IPS-20b (cell line): ENCODE data around the gene WNT11.

ENCODE experiments used
- H3K27ac ChIP-seq: one replicate; pipeline ENCODE4 v1.5.1; 2013; ENCODE audit warnings: low read length
- H3K27me3 ChIP-seq: 2 replicates; pipeline ENCODE4 v1.6.1; 2013; ENCODE audit warnings: mild to moderate bottlenecking, low read length, inconsistent platforms; ENCODE audit not compliant: insufficient read depth
- H3K36me3 ChIP-seq: 2 replicates; pipeline ENCODE4 v1.6.1; 2013; ENCODE audit warnings: low read depth, mild to moderate bottlenecking, inconsistent platforms, low read length, moderate library complexity; ENCODE audit not compliant: insufficient read depth
- H3K4me1 ChIP-seq: 2 replicates; pipeline ENCODE4 v1.6.1; 2013; ENCODE audit warnings: mild to moderate bottlenecking, control low read depth, inconsistent platforms, low read length, moderate library complexity; ENCODE audit not compliant: insufficient read depth
- H3K4me3 ChIP-seq: 2 replicates; pipeline ENCODE4 v1.5.1; 2013; ENCODE audit warnings: mild to moderate bottlenecking, low read length, inconsistent platforms
- H3K9ac ChIP-seq: 2 replicates; pipeline ENCODE4 v1.6.1; 2013; ENCODE audit warnings: low read depth, mild to moderate bottlenecking, inconsistent platforms, low read length, moderate library complexity
- H3K9me3 ChIP-seq: 2 replicates; pipeline ENCODE4 v1.6.1; 2013; ENCODE audit warnings: mild to moderate bottlenecking, low read depth, low read length, inconsistent platforms; ENCODE audit not compliant: insufficient read depth

The WNT11 gene

DNA sequence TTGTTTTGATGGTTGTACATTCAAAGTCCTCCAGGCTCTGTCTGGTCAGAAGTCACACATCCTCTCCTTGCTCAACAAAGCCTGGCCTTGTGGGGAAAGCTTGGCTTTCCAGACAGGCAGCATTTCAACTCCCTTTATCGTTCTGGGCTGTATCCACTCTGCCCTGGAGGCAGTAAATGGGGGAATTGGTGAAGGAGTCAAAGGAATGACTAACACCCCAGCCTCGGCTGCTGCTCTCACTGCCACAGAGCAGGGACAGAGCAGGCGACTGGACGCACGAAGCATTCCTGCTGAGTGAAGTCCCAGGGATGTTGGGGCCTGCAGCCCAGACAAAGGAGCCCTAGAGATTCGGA is 52.8 kb downstream of the WNT11 start:
- Histone ChIP-seq H3K4me1 (peaks cover 4% of the 10 kb centered on the region; the same call in 1 of the 2 replicates), H3K27ac (no peak overlapping the region), H3K9me3 (no peaks in the 10 kb centered on the region), H3K36me3 (no peaks in the 10 kb centered on the region), H3K27me3 (peaks cover 29% of the 10 kb centered on the region), H3K9ac (no peak overlapping the region), H3K4me3 (no peak overlapping the region)

DNA sequence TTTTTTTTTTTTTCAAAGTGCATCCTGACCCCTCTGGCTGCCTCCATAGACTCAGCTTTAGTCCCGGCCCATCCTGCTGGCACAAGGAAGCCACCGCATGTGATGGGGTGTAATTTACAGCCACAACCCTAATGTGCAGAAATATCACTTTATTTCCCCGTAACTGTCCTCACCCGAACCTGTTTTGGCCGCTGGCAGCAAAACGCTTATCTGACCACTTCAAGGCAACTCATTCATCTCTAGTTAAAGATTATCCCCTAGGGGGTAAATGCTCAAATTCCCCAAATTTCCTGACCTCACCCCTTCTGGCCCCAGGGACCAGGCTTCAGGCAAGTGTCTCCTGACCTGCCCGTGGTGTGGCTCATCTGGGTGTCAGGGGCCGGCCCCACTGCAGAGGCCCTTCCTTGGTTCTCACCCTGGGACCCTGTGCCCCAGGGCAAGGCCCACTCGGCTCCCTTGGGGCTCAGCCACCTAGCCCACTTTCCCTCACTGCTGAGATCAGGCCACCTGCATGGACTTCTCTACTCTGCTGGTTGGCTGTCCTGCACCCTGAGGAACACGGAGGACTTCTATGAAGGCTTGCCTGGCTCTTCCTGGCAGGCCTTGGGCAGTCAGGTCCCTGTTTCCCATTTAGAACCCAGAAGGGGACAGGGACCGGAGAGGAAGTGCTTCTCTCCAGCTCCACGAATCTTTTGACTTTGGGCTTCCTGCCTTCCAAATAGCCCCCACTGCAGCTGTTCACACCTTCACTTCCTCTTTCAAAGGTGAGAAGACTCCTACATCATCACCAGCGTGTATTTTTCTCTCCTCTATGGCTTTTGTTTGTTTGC is 53.3 kb downstream of the WNT11 start:
- no peak overlapping the region for H3K27ac ChIP-seq
- peak overlapping the region; percentile 78; the same call in 1 of the 2 replicates for H3K9ac ChIP-seq

DNA sequence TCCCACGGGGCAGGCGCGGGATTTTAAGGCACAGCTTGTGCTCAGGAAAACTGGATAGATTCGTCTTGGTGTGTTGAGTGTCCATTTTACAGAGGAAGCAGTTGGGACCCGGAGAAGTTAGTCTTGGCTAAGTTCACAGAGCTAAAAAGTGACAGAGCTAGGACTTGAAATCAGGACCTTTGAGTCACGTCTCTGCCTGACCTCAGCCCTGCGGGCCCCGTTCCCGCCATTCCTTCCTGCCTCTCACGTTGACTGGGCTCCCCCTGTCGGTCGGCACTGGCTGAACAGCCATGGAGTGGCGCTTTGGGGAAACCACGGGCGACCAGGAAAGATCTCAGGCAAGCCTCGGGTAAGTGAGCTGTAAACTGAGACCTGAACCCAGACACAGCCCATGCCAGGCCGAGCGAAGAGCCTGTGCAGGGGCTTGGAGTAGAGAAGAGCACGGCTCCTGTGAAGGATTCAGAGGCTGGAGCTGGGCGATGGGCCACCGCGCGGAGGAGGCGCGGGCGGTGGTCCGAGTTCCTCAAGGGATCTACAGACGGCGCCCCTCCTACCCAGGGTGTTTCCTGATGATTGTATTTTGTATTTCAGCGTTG is 54.1 kb downstream of the WNT11 start:
- Histone ChIP-seq H3K27me3 (peaks cover 29% of the 10 kb centered on the region), H3K9ac (peak overlapping the region; percentile 78; the same call in 1 of the 2 replicates), H3K9me3 (no peaks in the 10 kb centered on the region), H3K4me1 (peaks cover 4% of the 10 kb centered on the region; the same call in 1 of the 2 replicates), H3K27ac (no peak overlapping the region), H3K4me3 (peak overlapping the region; percentile 67; the same call in 1 of the 2 replicates), H3K36me3 (no peaks in the 10 kb centered on the region)

More for the DNA sequence above, 53.3 kb downstream of the WNT11 start:
- H3K9me3 ChIP-seq: no peaks in the 10 kb centered on the region
- H3K4me1 ChIP-seq: peaks cover 4% of the 10 kb centered on the region; the same call in 1 of the 2 replicates
- peak overlapping the region; percentile 67; the same call in 1 of the 2 replicates for H3K4me3 ChIP-seq
- H3K27me3 ChIP-seq: peaks cover 29% of the 10 kb centered on the region
- no peaks in the 10 kb centered on the region for H3K36me3 ChIP-seq

DNA sequence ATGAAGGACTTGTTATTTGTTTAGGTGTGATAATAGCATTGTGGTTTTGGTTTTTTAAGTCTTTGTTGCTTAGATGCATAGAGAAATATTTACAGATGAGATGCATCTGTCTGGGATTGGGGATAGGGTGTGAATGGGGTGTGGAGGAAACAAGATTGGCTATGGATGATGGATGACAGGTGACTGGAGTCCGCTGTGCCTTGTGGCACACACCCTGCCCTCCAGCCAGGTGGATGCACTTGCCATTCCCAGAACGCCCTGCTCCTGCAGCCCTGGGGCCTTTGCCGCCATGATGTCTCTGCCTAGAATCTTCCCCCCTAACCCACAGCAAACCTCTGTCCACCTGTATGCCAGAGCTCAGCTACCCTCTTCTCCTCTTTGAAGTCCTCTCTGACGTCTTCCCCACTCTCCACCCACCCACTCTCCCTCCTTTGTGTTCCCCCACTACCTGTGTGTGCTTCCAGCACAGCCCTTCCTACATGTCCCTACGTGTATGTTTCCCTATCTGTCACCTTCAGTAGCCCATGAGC is 54.7 kb downstream of the WNT11 start:
- Histone ChIP-seq H3K4me1 (peaks cover 4% of the 10 kb centered on the region; the same call in 1 of the 2 replicates), H3K27me3 (peaks cover 29% of the 10 kb centered on the region), H3K27ac (no peak overlapping the region), H3K4me3 (no peak overlapping the region), H3K9me3 (no peaks in the 10 kb centered on the region), H3K9ac (peak overlapping the region; percentile 78; the same call in 1 of the 2 replicates), H3K36me3 (no peaks in the 10 kb centered on the region)

DNA sequence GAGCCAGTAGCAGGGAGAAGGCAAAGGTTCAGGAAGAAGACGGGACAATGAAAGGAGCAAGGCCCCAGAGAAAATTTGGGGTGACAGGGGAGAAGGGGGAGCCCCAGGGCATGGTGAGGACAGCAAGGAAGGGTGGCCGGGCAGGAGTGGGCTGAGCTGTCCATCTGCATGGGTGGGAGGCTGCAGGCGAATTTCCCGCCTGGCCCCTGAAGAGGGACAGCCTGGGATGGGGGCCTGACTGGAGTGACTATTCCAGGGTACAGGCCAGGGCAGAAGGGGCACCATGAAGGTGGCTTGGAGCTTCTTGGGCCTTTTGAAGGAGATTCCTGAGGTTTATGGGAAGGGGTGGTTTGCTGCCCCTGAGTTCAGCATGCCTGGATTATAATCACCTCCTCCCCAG is 56.2 kb downstream of the WNT11 start:
- H3K9ac ChIP-seq: no peak overlapping the region
- H3K36me3 ChIP-seq: no peaks in the 10 kb centered on the region
- peaks cover 4% of the 10 kb centered on the region; the same call in 1 of the 2 replicates for H3K4me1 ChIP-seq
- no peaks in the 10 kb centered on the region for H3K9me3 ChIP-seq
- H3K27me3 ChIP-seq: peaks cover 29% of the 10 kb centered on the region
- H3K4me3 ChIP-seq: no peak overlapping the region
- no peak overlapping the region for H3K27ac ChIP-seq

DNA sequence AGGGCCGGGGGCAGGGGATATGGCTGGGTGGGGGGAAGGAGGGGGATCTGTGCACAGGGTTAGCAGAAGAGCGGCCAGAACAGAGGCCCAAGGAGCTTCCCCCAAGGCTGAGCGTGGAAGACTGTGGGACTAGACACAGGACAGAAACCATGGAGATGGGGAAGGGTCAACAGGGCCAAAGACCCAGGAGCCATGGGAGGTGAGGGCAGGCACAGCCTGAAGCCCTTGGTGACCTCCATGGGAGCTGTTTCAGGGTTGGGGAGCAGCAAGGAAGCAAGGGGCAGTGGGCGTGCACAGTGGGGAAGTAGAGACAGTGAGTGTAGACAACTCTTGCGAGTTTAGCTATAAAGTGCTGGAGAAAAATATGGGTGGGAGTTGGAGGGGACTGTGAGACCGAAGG is 56.6 kb downstream of the WNT11 start:
- no peaks in the 10 kb centered on the region for H3K9me3 ChIP-seq
- no peak overlapping the region for H3K27ac ChIP-seq
- H3K4me3 ChIP-seq: no peak overlapping the region
- peaks cover 4% of the 10 kb centered on the region; the same call in 1 of the 2 replicates for H3K4me1 ChIP-seq
- peaks cover 29% of the 10 kb centered on the region for H3K27me3 ChIP-seq
- no peak overlapping the region for H3K9ac ChIP-seq
- no peaks in the 10 kb centered on the region for H3K36me3 ChIP-seq

DNA sequence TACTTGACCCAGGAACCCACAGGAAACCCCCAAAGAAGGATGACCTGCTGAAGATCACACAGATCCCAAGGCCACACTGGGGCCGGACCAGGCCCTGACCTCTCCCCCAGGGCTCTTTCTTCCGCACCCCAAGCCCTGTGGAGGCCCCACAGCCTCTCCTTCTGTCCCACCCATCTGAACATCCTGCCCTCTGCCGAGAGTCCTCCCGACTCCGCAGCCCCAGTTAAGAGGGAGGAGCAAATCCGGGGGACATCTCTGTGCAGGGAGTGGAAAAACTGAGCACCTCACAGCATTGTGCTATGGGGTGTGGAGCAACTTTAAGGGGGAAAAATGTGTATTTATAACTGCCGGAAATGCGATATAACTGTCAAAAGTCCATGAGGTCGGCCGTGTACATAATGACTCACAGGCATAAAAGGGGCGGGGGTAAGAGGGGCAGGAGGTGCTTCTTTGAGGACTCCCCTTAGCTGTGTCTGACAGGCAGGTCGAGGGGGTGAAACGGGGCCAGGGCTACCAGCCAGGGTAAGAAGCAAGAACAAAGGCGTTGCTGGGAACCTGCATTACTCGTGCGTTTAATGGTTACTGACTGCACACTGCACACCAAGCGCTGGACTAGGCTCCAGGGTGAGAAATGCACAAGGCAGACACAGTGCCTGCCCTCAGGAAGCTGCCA is 57.2 kb downstream of the WNT11 start:
- Histone ChIP-seq H3K36me3 (no peaks in the 10 kb centered on the region), H3K9ac (no peak overlapping the region), H3K27me3 (peaks cover 25% of the 10 kb centered on the region), H3K4me3 (no peak overlapping the region), H3K27ac (no peak overlapping the region), H3K9me3 (no peaks in the 10 kb centered on the region), H3K4me1 (peaks cover 4% of the 10 kb centered on the region; the same call in 1 of the 2 replicates)

DNA sequence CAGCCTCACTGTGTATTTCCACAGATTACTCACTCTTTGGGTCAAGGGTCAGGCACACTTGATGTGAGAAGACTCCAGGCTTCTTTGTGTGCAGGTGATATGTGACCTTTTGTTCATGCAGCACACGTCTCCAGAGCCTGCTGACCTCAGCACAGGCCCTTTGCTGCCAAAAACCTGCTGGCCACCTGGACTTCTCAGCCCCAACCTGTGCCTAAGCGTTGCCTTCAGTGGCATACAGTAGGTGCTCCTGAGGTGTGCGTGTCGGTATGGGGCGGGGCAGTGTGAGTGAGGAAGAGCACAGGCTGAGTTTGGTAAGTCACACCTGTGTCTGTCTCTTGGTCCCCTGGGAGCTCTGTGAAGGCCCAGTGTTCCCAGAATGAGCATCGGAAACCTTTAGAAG is 58.1 kb downstream of the WNT11 start:
- Histone ChIP-seq H3K36me3 (no peaks in the 10 kb centered on the region), H3K27me3 (peaks cover 22% of the 10 kb centered on the region), H3K4me1 (peaks cover 2% of the 10 kb centered on the region; the same call in 1 of the 2 replicates), H3K9ac (no peak overlapping the region), H3K27ac (no peak overlapping the region), H3K9me3 (no peaks in the 10 kb centered on the region), H3K4me3 (no peak overlapping the region)

DNA sequence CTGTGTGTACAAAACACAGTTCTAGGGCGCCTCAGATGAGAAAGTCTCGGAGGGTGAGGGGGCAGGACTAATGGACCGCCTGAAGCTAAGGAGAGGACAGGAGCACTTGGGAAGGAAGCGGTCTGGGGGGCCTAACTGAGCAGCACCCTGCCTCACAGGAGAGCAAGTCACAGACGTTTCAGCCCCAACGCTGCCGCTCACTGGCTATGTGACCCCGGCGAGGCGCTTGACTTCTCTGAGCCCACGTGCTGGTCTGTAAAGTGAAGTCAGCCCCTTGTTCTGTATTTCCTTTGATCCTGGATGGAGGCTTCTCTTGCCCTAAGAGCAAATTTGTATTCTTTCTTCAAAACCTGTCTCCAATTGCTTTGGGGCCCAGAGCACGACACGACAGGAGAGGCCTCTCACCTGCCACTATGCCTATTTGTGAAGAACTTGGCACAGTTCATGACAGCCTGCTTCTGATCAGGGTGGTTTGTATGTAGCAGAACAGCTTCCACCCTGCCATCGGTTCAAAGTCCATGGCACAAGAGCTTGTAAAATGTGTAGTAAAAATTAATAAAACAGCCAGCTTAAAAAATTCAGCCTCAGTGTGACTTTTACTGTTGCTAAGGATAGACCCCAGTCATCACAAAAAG is 59.1 kb downstream of the WNT11 start:
- Histone ChIP-seq H3K9ac (no peak overlapping the region), H3K27me3 (peaks cover 12% of the 10 kb centered on the region), H3K4me3 (no peak overlapping the region), H3K4me1 (no peaks in the 10 kb centered on the region), H3K27ac (no peak overlapping the region), H3K36me3 (no peaks in the 10 kb centered on the region), H3K9me3 (no peaks in the 10 kb centered on the region)

DNA sequence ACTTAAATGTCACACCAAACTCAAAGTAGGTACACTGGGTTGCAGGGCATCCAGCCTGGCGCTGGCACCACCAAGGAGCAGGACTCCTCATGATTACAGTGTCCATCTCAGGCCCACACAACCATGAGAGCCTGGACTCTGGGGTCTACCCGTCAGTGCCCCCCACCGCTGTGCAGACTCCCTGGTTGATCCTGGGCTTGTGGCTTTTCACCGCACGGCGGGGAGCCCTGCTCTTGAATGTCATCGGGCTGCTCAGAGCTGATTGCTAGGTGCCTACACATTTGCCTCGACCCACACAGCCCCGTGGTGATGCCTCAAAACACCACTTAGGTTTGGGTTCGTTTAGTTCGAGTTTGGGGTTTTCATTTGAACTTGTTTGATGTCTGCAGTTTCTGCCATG is 63.0 kb downstream of the WNT11 start:
- no peaks in the 10 kb centered on the region for H3K4me1 ChIP-seq
- no peaks in the 10 kb centered on the region for H3K27me3 ChIP-seq
- peaks cover 9% of the 10 kb centered on the region; the same call in 1 of the 2 replicates for H3K36me3 ChIP-seq
- no peaks in the 10 kb centered on the region for H3K9me3 ChIP-seq
- H3K27ac ChIP-seq: no peak overlapping the region
- no peak overlapping the region for H3K4me3 ChIP-seq
- no peak overlapping the region for H3K9ac ChIP-seq

DNA sequence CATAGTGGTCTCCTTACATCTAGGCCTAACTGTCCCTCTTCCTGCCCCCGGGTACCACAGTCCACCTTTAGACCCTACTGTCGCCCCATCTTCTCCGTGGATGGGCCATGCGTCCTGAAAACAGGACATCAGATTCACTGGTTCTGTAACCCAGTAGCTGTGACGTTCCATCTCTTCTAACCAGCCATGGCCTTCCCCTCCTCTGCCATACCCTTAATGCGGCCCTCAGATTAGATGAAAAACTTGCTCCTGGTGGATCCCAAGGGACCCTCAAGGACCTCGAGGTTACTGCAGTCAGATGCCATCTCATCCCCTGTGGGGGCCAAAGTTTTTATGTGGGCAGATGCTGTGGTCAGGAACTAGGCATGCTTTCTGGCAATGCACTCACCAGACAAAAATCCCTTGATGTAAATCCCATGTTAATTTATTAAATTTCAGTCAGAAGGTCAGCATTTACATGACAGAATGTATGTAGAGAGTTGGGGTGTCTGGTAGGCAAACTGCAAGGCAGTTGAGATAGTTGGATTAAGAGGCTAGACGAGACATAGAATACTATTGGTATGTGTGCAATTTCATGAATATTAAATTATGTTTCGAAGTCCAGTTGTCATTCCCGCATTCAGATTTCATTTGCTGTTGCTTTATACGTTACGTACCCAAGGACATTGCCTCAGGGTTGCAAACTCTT is 64.3 kb downstream of the WNT11 start:
- Histone ChIP-seq H3K9ac (no peak overlapping the region), H3K27me3 (no peaks in the 10 kb centered on the region), H3K4me1 (no peaks in the 10 kb centered on the region), H3K4me3 (no peak overlapping the region), H3K9me3 (no peaks in the 10 kb centered on the region), H3K27ac (no peak overlapping the region), H3K36me3 (peaks cover 9% of the 10 kb centered on the region; the same call in 1 of the 2 replicates)
